Measurements from ENCODE around the gene OR5K3.

OR5K3 gene

GRCh38 chr3:98434412-98434811 is 43.9 kb downstream of the OR5K3 start:
- no peak for DNase-seq

GRCh38 chr3:98440283-98440682 is 49.8 kb downstream of the OR5K3 start:
- no peak for DNase-seq
